ENCODE measurements around the gene PPP4R2. TPM values are rescaled to one million over a fixed set of nuclear protein-coding genes. Genes with fewer than 3 reads are reported as not detected.
A peak's percentile ranks its signal among the peaks of the same experiment; 100 is the strongest.

The PPP4R2 gene
- total and polyA plus RNA-seq, 10 of the 15 experiments (the other 5 are each of a cell fraction or from before 2014, with no cell fraction given) = 16.7 to 83.4 (median 38.9) TPM

DNA sequence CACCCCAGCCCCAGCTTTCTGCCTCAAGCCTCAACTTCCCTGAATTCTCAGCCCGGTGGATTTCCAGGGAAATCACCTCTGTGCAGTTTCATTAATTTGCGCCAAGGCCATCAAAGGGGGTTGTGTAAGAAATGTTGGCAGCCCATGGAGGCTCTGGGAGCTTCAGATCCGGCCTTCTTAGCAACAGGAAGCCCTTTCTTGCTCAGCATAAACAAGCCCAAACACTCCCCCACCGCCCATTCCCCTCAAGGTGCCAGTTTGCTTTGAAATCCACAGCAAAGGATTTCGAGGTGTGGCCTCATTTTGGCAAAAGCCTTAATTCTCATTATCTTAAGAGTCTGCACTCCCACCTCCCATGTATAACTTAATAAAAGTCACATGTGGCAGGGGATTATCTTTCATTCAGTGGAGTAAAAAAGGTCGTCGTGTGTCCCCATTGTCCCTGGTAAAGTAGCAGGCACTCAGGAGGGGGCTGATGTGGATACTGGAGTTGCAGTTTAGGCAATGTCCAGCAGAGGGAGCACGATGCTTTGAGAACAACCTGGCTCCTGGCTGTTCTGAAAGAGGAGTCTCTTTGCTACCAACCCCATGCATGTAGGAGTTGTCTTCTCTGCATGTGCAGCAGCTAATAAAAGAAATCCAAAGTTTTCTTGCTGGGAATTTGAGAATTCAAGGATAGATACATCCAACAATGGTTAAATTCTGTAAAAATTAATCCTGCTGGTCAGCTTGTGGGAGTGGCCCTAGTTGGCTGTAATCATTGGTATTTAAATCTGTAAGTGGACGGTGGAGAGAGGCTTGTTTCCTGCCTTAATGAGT, 104.3 kb downstream of the PPP4R2 start (continued):
- TF ChIP-seq, protein P1, sequence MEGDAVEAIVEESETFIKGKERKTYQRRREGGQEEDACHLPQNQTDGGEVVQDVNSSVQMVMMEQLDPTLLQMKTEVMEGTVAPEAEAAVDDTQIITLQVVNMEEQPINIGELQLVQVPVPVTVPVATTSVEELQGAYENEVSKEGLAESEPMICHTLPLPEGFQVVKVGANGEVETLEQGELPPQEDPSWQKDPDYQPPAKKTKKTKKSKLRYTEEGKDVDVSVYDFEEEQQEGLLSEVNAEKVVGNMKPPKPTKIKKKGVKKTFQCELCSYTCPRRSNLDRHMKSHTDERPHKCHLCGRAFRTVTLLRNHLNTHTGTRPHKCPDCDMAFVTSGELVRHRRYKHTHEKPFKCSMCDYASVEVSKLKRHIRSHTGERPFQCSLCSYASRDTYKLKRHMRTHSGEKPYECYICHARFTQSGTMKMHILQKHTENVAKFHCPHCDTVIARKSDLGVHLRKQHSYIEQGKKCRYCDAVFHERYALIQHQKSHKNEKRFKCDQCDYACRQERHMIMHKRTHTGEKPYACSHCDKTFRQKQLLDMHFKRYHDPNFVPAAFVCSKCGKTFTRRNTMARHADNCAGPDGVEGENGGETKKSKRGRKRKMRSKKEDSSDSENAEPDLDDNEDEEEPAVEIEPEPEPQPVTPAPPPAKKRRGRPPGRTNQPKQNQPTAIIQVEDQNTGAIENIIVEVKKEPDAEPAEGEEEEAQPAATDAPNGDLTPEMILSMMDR (IDR thresholded peaks at IDR 0.05 in 2 of 3, conservative IDR thresholded peaks at IDR 0.05 in 1 of 3; ENCODE audit: control insufficient read depth in 2 of 3, extremely low read depth in 1 of 3, insufficient read depth in 1 of 3, low read depth in 3 of 3, low read length in 3 of 3) = peak; percentile 89 to 95 (median 95); a peak in 5 of 6 replicates
- TF ChIP-seq RAD21 (IDR thresholded peaks at IDR 0.05; ENCODE audit: insufficient read depth, low read depth, low read length) = peak; percentile 87
- TF ChIP-seq YY1 (IDR thresholded peaks at IDR 0.05; ENCODE audit: low read depth, low read length) = peak; percentile 60

DNA sequence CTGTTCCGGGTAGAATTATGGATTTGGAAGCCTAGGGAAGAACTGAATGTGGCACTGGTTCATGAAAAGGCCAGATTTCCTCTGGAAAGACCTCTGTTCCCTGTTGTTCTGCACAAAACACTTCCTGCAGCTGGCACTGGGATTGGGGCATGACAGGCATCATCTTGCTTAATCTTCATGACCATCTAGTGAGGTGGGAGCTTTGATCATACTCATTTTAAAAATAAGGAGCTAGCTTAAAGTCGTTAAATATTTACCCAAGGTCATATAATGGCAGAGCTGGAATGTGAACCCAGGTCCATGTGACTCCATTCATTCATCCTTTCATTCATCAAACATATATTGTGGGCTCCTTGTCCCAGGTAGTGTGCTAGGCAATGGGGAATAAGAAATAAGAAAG, 105.3 kb downstream of the PPP4R2 start:
- in situ Hi-C loops (cut with MboI) = no loop called here
- Histone ChIP-seq H3K9me3 (replicated peaks; ENCODE audit: control insufficient read depth, insufficient read depth, low read length) (no peaks in the 10 kb centered on the region), H3K9ac (ENCODE audit: control insufficient read depth, insufficient read depth, low read length) (no peak overlapping the region), H2AFZ (ENCODE audit: control insufficient read depth, low read depth, low read length) (no peak overlapping the region), H3K27ac (ENCODE audit: control insufficient read depth, insufficient read depth) (no peak overlapping the region), H3K4me1 (ENCODE audit: control insufficient read depth, insufficient read depth, low read length) (no peaks in the 10 kb centered on the region), H4K20me1 (ENCODE audit: control insufficient read depth, insufficient read depth) (no peaks in the 10 kb centered on the region), H3K79me2 (ENCODE audit: control insufficient read depth, insufficient read depth, low read length) (no peaks in the 10 kb centered on the region), H3K4me3 (no peak overlapping the region), H3K27me3 (replicated peaks in 1 of 2; ENCODE audit: control insufficient read depth in 2 of 2, insufficient read depth in 2 of 2, low read length in 1 of 2) (no peaks in the 10 kb centered on the region; a peak in 1 of 4 replicates), H3K4me2 (ENCODE audit: control insufficient read depth, insufficient read depth) (no peak overlapping the region), H3K36me3 (ENCODE audit: control insufficient read depth in 2 of 2, insufficient read depth in 2 of 2, low read length in 1 of 2) (no peaks in the 10 kb centered on the region)
- FAIRE-seq (no peak), DNase-seq (ENCODE audit: low read depth, low spot score) (no peak), ATAC-seq (no peak)
- intact Hi-C loops (cut with micrococcal nuclease; ENCODE audit: unreplicated experiment) = loop anchor here (1.0 to 5.0 kb wide), 3 partner anchors 330 to 400 kb away; no protein-coding TSS in a partner anchor
- 0% methylated on average over 2 of the region's 2 CpGs for WGBS (ENCODE audit: insufficient coverage, insufficient replicate concordance, low lambda C conversion rate, missing lambda C conversion rate)
- SMC1A ChIA-PET (ENCODE audit: uncharacterized antibody, unreplicated experiment) = interaction anchor here (0.6 to 2.2 kb wide), 9 partner anchors 27 to 406 kb away, joined by 3 to 16 read pairs (median 3); no protein-coding TSS in a partner anchor
- POLR2A ChIA-PET = no interaction called here
- BruUV-seq (replicated peaks) = no TSS peak
- CTCF ChIA-PET = interaction anchor here (1.0 to 6.2 kb wide), 9 partner anchors 11 to 400 kb away, joined by 3 to 91 read pairs (median 4); no protein-coding TSS in a partner anchor
- RAD21 ChIA-PET (ENCODE audit: unreplicated experiment) = interaction anchor here (0.6 to 5.8 kb wide), 2 partner anchors 400 to 406 kb away, joined by 3 to 44 read pairs; no protein-coding TSS in a partner anchor
- TF ChIP-seq, protein P2, sequence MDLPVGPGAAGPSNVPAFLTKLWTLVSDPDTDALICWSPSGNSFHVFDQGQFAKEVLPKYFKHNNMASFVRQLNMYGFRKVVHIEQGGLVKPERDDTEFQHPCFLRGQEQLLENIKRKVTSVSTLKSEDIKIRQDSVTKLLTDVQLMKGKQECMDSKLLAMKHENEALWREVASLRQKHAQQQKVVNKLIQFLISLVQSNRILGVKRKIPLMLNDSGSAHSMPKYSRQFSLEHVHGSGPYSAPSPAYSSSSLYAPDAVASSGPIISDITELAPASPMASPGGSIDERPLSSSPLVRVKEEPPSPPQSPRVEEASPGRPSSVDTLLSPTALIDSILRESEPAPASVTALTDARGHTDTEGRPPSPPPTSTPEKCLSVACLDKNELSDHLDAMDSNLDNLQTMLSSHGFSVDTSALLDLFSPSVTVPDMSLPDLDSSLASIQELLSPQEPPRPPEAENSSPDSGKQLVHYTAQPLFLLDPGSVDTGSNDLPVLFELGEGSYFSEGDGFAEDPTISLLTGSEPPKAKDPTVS (IDR thresholded peaks at IDR 0.05; ENCODE audit: low read depth, low read length) = no peak
- TF ChIP-seq NFYB (IDR thresholded peaks at IDR 0.05; ENCODE audit: insufficient read depth, low read depth, low read length) (no peak), RUNX3 (IDR thresholded peaks at IDR 0.05; ENCODE audit: low read length) (no peak), CBFB (IDR thresholded peaks at IDR 0.05; ENCODE audit: low read depth) (no peak), PML (IDR thresholded peaks at IDR 0.05; ENCODE audit: low read length) (no peak)
- TF ChIP-seq, protein P3, sequence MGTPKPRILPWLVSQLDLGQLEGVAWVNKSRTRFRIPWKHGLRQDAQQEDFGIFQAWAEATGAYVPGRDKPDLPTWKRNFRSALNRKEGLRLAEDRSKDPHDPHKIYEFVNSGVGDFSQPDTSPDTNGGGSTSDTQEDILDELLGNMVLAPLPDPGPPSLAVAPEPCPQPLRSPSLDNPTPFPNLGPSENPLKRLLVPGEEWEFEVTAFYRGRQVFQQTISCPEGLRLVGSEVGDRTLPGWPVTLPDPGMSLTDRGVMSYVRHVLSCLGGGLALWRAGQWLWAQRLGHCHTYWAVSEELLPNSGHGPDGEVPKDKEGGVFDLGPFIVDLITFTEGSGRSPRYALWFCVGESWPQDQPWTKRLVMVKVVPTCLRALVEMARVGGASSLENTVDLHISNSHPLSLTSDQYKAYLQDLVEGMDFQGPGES (IDR thresholded peaks at IDR 0.05) = no peak
- TF ChIP-seq, protein P4, sequence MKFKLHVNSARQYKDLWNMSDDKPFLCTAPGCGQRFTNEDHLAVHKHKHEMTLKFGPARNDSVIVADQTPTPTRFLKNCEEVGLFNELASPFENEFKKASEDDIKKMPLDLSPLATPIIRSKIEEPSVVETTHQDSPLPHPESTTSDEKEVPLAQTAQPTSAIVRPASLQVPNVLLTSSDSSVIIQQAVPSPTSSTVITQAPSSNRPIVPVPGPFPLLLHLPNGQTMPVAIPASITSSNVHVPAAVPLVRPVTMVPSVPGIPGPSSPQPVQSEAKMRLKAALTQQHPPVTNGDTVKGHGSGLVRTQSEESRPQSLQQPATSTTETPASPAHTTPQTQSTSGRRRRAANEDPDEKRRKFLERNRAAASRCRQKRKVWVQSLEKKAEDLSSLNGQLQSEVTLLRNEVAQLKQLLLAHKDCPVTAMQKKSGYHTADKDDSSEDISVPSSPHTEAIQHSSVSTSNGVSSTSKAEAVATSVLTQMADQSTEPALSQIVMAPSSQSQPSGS (IDR thresholded peaks at IDR 0.05; ENCODE audit: low read length) = no peak
- TF ChIP-seq, protein P5, sequence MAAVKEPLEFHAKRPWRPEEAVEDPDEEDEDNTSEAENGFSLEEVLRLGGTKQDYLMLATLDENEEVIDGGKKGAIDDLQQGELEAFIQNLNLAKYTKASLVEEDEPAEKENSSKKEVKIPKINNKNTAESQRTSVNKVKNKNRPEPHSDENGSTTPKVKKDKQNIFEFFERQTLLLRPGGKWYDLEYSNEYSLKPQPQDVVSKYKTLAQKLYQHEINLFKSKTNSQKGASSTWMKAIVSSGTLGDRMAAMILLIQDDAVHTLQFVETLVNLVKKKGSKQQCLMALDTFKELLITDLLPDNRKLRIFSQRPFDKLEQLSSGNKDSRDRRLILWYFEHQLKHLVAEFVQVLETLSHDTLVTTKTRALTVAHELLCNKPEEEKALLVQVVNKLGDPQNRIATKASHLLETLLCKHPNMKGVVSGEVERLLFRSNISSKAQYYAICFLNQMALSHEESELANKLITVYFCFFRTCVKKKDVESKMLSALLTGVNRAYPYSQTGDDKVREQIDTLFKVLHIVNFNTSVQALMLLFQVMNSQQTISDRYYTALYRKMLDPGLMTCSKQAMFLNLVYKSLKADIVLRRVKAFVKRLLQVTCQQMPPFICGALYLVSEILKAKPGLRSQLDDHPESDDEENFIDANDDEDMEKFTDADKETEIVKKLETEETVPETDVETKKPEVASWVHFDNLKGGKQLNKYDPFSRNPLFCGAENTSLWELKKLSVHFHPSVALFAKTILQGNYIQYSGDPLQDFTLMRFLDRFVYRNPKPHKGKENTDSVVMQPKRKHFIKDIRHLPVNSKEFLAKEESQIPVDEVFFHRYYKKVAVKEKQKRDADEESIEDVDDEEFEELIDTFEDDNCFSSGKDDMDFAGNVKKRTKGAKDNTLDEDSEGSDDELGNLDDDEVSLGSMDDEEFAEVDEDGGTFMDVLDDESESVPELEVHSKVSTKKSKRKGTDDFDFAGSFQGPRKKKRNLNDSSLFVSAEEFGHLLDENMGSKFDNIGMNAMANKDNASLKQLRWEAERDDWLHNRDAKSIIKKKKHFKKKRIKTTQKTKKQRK (IDR thresholded peaks at IDR 0.05; ENCODE audit: low read depth, low read length) = no peak
